Astrocyte (in vitro differentiated cells and primary cell): Measurements from ENCODE around the gene AQP3. TPM values are rescaled to one million over a fixed set of nuclear protein-coding genes. Genes with fewer than 3 reads are reported as not detected.

ENCODE experiments used
- DNase-seq: peaks from one replicate; pipeline ENCODE4 v3.0.0-alpha.2; 2010; ENCODE audit warnings: low read depth
- FAIRE-seq: peaks from 2 replicates; lab custom pipeline; 2011; peaks lifted over from hg19 to GRCh38; lab: Jason Lieb, UNC
- H2AFZ ChIP-seq: 2 replicates; pipeline ENCODE4 v1.6.0; 2012; ENCODE audit warnings: low read depth, low read length, inconsistent platforms
- H3K27ac ChIP-seq: 2 replicates; pipeline ENCODE4 v1.5.1; 2011; ENCODE audit warnings: low read depth, low read length, inconsistent platforms
- H3K27me3 ChIP-seq: 2 replicates; pipeline ENCODE4 v1.6.0; 2011; ENCODE audit warnings: low read length, inconsistent platforms; ENCODE audit not compliant: insufficient read depth
- H3K36me3 ChIP-seq: 2 replicates; pipeline ENCODE4 v1.5.1; 2011; ENCODE audit warnings: low read length, inconsistent platforms; ENCODE audit not compliant: insufficient read depth
- H3K4me1 ChIP-seq: 2 replicates; pipeline ENCODE4 v1.5.1; 2011; ENCODE audit warnings: low read length, inconsistent platforms; ENCODE audit not compliant: insufficient read depth
- H3K4me2 ChIP-seq: 2 replicates; pipeline ENCODE4 v1.6.0; 2012; ENCODE audit warnings: low read length, inconsistent platforms
- H3K4me3 ChIP-seq: 2 replicates; pipeline ENCODE4 v1.5.1; 2011; ENCODE audit warnings: low read depth, mild to moderate bottlenecking, low read length, inconsistent platforms; ENCODE audit not compliant: insufficient read depth
- H3K79me2 ChIP-seq: 2 replicates; pipeline ENCODE4 v1.6.0; 2012; ENCODE audit warnings: mild to moderate bottlenecking, low read length, inconsistent platforms; ENCODE audit not compliant: insufficient read depth
- H3K9ac ChIP-seq: 2 replicates; pipeline ENCODE4 v1.6.0; 2012; ENCODE audit warnings: mild to moderate bottlenecking, low read length, inconsistent platforms
- H3K9me3 ChIP-seq: 2 replicates; pipeline ENCODE4 v1.5.1; 2012; ENCODE audit warnings: low read depth, mild to moderate bottlenecking, low read length, inconsistent platforms; ENCODE audit not compliant: insufficient read depth
- H4K20me1 ChIP-seq: 2 replicates; pipeline ENCODE4 v1.6.0; 2012; ENCODE audit warnings: low read length, inconsistent platforms; ENCODE audit not compliant: insufficient read depth
- H3K27ac Mint-ChIP-seq: one replicate; pipeline ENCODE4 v1.8.0; 2021; ENCODE audit warnings: mild to moderate bottlenecking, mixed read lengths; ENCODE audit not compliant: unreplicated experiment
- H3K27me3 Mint-ChIP-seq: one replicate; pipeline ENCODE4 v1.8.0; 2021; ENCODE audit warnings: low read depth, mixed read lengths; ENCODE audit not compliant: unreplicated experiment
- H3K36me3 Mint-ChIP-seq: one replicate; pipeline ENCODE4 v1.8.0; 2021; ENCODE audit warnings: low read depth, mixed read lengths; ENCODE audit not compliant: unreplicated experiment
- H3K4me1 Mint-ChIP-seq: one replicate; pipeline ENCODE4 v1.8.0; 2021; ENCODE audit warnings: low read depth, mixed read lengths; ENCODE audit not compliant: unreplicated experiment
- H3K4me3 Mint-ChIP-seq: one replicate; pipeline ENCODE4 v1.8.0; 2021; ENCODE audit warnings: mild to moderate bottlenecking, moderate library complexity, mixed read lengths; ENCODE audit not compliant: unreplicated experiment
- H3K9me3 Mint-ChIP-seq: one replicate; pipeline ENCODE4 v1.8.0; 2021; ENCODE audit warnings: mild to moderate bottlenecking, mixed read lengths; ENCODE audit not compliant: unreplicated experiment
- EZH2 ChIP-seq: IDR thresholded peaks from 2 replicates; pipeline ENCODE4 v1.6.1; 2012; ENCODE audit warnings: mild to moderate bottlenecking, low read length, inconsistent platforms; ENCODE audit not compliant: insufficient read depth
- total RNA-seq: library from RNA; stranded (reverse); gene quantifications from 2 replicates; pipeline ENCODE4 v1.2.1, GENCODE V29; 2021
- TF ChIP-seq, protein P1 (sequence below): IDR thresholded peaks from 2 replicates; pipeline ENCODE4 v1.5.1; 2011; ENCODE audit warnings: low read depth, mild to moderate bottlenecking, inconsistent platforms, low read length, moderate library complexity; ENCODE audit not compliant: insufficient read depth

The AQP3 gene
- total RNA-seq, 1 donor from 2014 or later = 3.2 TPM

DNA sequence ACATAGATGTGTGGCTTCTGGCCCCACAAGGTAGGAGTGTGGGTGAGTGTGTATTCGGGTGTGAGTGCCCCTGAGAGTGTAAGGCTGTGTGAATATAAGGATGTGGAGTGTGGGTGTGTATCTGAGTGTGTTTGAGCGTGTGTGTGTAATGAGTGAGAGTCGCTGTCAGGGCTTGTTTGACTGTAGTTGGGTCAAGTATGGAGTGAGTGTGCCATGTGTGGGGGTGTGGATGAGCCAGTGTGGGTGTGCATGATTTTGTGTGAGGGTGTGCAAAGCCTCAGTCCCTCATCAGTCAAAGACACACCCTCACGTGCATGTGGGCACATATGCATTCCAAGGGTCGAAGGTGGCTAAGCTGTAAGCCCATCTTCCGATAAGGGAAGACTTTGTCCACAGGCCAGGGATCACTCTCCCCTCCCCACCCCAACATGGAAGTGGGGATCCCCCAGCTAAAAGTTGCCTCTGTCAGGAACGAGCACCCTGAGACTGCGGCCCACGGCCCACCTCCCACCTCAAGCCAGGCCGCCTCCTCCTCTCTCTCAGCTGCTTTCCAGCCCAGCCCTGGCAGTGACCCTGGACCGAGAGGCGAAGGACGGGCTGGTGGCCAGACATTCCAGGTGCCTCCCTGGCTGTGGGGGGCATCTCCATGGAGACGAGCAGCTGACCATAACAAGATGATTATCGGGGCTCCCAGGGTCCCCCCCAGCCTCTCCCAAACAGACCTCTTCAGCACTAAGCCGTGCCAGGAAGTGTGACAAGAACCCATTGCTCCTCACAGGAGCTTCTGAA lies 12.9 kb downstream of the AQP3 start:
- Histone ChIP-seq H3K4me3 (no peak overlapping the region), H3K79me2 (no peaks in the 10 kb centered on the region), H3K27me3 (peaks cover 13% of the 10 kb centered on the region), H3K4me2 (no peak overlapping the region), H3K9me3 (no peaks in the 10 kb centered on the region), H3K36me3 (no peaks in the 10 kb centered on the region), H3K4me1 (no peaks in the 10 kb centered on the region), H4K20me1 (no peaks in the 10 kb centered on the region), H3K9ac (no peak overlapping the region), H2AFZ (no peak overlapping the region), H3K27ac (no peak overlapping the region)
- Mint-ChIP-seq H3K4me3 (no peak overlapping the region), H3K27ac (peak overlapping the region; percentile 0), H3K9me3 (peaks cover 4% of the 10 kb centered on the region), H3K36me3 (peaks cover 4% of the 10 kb centered on the region), H3K27me3 (peaks cover 42% of the 10 kb centered on the region), H3K4me1 (peaks cover 3% of the 10 kb centered on the region)
- TF ChIP-seq EZH2 = no peak
- TF ChIP-seq, protein P1, sequence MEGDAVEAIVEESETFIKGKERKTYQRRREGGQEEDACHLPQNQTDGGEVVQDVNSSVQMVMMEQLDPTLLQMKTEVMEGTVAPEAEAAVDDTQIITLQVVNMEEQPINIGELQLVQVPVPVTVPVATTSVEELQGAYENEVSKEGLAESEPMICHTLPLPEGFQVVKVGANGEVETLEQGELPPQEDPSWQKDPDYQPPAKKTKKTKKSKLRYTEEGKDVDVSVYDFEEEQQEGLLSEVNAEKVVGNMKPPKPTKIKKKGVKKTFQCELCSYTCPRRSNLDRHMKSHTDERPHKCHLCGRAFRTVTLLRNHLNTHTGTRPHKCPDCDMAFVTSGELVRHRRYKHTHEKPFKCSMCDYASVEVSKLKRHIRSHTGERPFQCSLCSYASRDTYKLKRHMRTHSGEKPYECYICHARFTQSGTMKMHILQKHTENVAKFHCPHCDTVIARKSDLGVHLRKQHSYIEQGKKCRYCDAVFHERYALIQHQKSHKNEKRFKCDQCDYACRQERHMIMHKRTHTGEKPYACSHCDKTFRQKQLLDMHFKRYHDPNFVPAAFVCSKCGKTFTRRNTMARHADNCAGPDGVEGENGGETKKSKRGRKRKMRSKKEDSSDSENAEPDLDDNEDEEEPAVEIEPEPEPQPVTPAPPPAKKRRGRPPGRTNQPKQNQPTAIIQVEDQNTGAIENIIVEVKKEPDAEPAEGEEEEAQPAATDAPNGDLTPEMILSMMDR = no peak
- DNase-seq = no peak
- no peak for FAIRE-seq

GRCh38 chr9:33433871-33434270 lies 13.5 kb downstream of the AQP3 start:
- Histone ChIP-seq H3K4me1 (no peaks in the 10 kb centered on the region), H3K79me2 (no peaks in the 10 kb centered on the region), H3K27ac (no peak overlapping the region), H3K27me3 (peaks cover 11% of the 10 kb centered on the region), H3K9me3 (no peaks in the 10 kb centered on the region), H3K4me3 (no peak overlapping the region), H3K4me2 (no peak overlapping the region), H3K36me3 (no peaks in the 10 kb centered on the region), H4K20me1 (no peaks in the 10 kb centered on the region), H3K9ac (no peak overlapping the region), H2AFZ (no peak overlapping the region)
- no peak overlapping the region for H3K4me3 Mint-ChIP-seq
- H3K27ac Mint-ChIP-seq = peak overlapping the region; percentile 0
- H3K36me3 Mint-ChIP-seq = peaks cover 4% of the 10 kb centered on the region
- DNase-seq = no peak
- peaks cover 39% of the 10 kb centered on the region for H3K27me3 Mint-ChIP-seq
- peaks cover 4% of the 10 kb centered on the region for H3K9me3 Mint-ChIP-seq
- peaks cover 3% of the 10 kb centered on the region for H3K4me1 Mint-ChIP-seq
- no peak for FAIRE-seq
- TF ChIP-seq, protein P1 = no peak
- no peak for TF ChIP-seq EZH2

DNA sequence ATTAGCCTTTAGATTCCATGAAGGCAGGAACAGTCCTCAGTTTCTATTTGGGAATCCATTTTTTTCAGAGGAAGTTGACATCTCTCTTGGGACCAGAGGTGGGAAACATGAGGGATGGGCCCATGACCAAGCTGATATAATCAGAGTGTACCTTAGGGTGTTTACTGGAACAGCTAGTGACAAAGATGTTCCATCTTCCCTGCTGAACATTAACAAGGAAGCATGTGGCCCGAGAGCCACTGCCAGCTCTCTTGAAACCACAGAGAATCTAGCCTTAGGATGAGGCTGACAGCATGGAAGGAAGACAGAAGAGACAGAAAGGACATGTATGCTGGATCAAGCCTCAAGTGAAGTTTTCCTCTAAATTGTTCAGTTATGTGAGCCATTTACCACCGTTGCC lies 16.0 kb downstream of the AQP3 start:
- Mint-ChIP-seq H3K27me3 (peaks cover 27% of the 10 kb centered on the region), H3K36me3 (peaks cover 4% of the 10 kb centered on the region), H3K27ac (no peak overlapping the region), H3K4me3 (no peak overlapping the region), H3K9me3 (peaks cover 4% of the 10 kb centered on the region), H3K4me1 (peaks cover 3% of the 10 kb centered on the region)
- no peak overlapping the region for H3K9ac ChIP-seq
- H3K4me3 ChIP-seq = no peak overlapping the region
- no peaks in the 10 kb centered on the region for H4K20me1 ChIP-seq
- H3K4me2 ChIP-seq = no peak overlapping the region
- no peak overlapping the region for H2AFZ ChIP-seq
- no peaks in the 10 kb centered on the region for H3K36me3 ChIP-seq
- FAIRE-seq (no peak), DNase-seq (no peak)
- H3K27me3 ChIP-seq = peaks cover 9% of the 10 kb centered on the region
- no peaks in the 10 kb centered on the region for H3K9me3 ChIP-seq
- no peak overlapping the region for H3K27ac ChIP-seq
- no peaks in the 10 kb centered on the region for H3K79me2 ChIP-seq
- TF ChIP-seq, protein P1 = no peak
- no peak for TF ChIP-seq EZH2
- H3K4me1 ChIP-seq = no peaks in the 10 kb centered on the region
